DLD1 (cell line): ENCODE data around the gene LIN54.
"Not testable (repeated sequence)": the region's sequence is repeated elsewhere in the genome, so short reads cannot be mapped to it uniquely, and the experiment has no call there.

Source experiments
- in situ Hi-C: cut with HindIII; loops from 2 replicates; pipeline ENCODE4 v1.10.0; 2017; ENCODE audit warnings: low sequenced_read_pairs

Gene LIN54

GRCh38 chr4:82951196-82951595 is 59.4 kb downstream of the LIN54 start:
- in situ Hi-C loops: no loop called here

GRCh38 chr4:82948647-82949204 is 61.9 kb downstream of the LIN54 start:
- in situ Hi-C loops: no loop called here

- in situ Hi-C loops: no loop called here
Observed at GRCh38 chr4:82947498-82947897, 63.1 kb downstream of the LIN54 start.

- in situ Hi-C loops: no loop called here
Observed at GRCh38 chr4:82939414-82939813, 71.2 kb downstream of the LIN54 start.

GRCh38 chr4:82934441-82934840 is 76.2 kb downstream of the LIN54 start:
- in situ Hi-C loops: no loop called here

- in situ Hi-C loops: no loop called here
Observed at GRCh38 chr4:82930848-82931755, 79.5 kb downstream of the LIN54 start.

- in situ Hi-C loops: no loop called here
Observed at GRCh38 chr4:82921795-82922194, 88.8 kb downstream of the LIN54 start.

GRCh38 chr4:82919386-82919785 is 91.2 kb downstream of the LIN54 start:
- in situ Hi-C loops: no loop called here

- in situ Hi-C loops: no loop called here
Observed at GRCh38 chr4:82918091-82918490, 92.5 kb downstream of the LIN54 start.

- in situ Hi-C loops: not testable (repeated sequence)
Observed at GRCh38 chr4:82913968-82914367, 96.7 kb downstream of the LIN54 start.

GRCh38 chr4:82913305-82913704 is 97.3 kb downstream of the LIN54 start:
- in situ Hi-C loops: no loop called here

- in situ Hi-C loops: no loop called here
Observed at GRCh38 chr4:82909326-82909725, 101.3 kb downstream of the LIN54 start.

- in situ Hi-C loops: no loop called here
Observed at GRCh38 chr4:82906469-82906868, 104.2 kb downstream of the LIN54 start.

GRCh38 chr4:82905205-82905604 is 105.4 kb downstream of the LIN54 start:
- in situ Hi-C loops: no loop called here

- in situ Hi-C loops: no loop called here
Observed at GRCh38 chr4:82903737-82904136, 106.9 kb downstream of the LIN54 start.

- in situ Hi-C loops: no loop called here
Observed at GRCh38 chr4:82901183-82901718, 109.4 kb downstream of the LIN54 start.

- in situ Hi-C loops: no loop called here
Observed at GRCh38 chr4:82900411-82901182, 110.0 kb downstream of the LIN54 start, which contains the start of gene THAP9. Gene THAP9 (plus strand): TSS chr4:82900735. CDS start chr4:82900803, 68 bp downstream.

GRCh38 chr4:82900066-82900410 is 110.6 kb downstream of the LIN54 start:
- in situ Hi-C loops: no loop called here

- in situ Hi-C loops: no loop called here
Observed at GRCh38 chr4:82899374-82900065, 111.1 kb downstream of the LIN54 start.

- in situ Hi-C loops: no loop called here
Observed at GRCh38 chr4:82898322-82899243, 112.0 kb downstream of the LIN54 start.
